Retinal pigment epithelial cell (primary cell): Measurements from ENCODE around the gene TTC33.

Experiments used
- DNase-seq: peaks from one replicate; pipeline ENCODE4 v3.0.0-alpha.2; 2010; ENCODE audit warnings: low read depth
- H3K4me3 ChIP-seq: 2 replicates; pipeline ENCODE4 v1.5.1; 2011; ENCODE audit warnings: mild to moderate bottlenecking, low read length, control low read depth, moderate library complexity
- TF ChIP-seq, protein P1 (sequence below): conservative IDR thresholded peaks from 2 replicates; pipeline ENCODE4 v1.5.1; 2011; ENCODE audit warnings: low read depth, low read length, control low read depth, inconsistent platforms

TTC33 gene

DNA sequence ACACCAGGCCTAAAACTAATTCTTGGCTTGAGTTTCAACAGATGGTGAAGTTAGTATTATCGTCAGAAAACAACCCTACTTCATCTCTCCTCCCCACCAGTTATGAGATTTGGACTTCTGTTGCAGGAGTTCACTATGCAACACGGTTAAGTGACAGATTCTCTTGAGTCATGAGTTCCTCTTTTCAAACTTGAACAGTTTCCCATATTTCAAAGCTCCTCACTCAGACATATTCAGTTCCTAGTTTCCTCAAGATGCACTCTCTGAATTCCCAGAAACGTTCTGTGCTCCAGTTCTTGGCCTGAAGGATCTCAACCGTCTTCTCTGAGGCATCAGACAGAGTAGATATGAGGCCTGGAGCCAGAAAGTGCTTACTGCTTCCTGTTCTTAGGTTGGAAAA, 83.3 kb downstream of the TTC33 start:
- TF ChIP-seq, protein P1, sequence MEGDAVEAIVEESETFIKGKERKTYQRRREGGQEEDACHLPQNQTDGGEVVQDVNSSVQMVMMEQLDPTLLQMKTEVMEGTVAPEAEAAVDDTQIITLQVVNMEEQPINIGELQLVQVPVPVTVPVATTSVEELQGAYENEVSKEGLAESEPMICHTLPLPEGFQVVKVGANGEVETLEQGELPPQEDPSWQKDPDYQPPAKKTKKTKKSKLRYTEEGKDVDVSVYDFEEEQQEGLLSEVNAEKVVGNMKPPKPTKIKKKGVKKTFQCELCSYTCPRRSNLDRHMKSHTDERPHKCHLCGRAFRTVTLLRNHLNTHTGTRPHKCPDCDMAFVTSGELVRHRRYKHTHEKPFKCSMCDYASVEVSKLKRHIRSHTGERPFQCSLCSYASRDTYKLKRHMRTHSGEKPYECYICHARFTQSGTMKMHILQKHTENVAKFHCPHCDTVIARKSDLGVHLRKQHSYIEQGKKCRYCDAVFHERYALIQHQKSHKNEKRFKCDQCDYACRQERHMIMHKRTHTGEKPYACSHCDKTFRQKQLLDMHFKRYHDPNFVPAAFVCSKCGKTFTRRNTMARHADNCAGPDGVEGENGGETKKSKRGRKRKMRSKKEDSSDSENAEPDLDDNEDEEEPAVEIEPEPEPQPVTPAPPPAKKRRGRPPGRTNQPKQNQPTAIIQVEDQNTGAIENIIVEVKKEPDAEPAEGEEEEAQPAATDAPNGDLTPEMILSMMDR, result no peak
- DNase-seq, result no peak
- H3K4me3 ChIP-seq, result no peak overlapping the region

DNA sequence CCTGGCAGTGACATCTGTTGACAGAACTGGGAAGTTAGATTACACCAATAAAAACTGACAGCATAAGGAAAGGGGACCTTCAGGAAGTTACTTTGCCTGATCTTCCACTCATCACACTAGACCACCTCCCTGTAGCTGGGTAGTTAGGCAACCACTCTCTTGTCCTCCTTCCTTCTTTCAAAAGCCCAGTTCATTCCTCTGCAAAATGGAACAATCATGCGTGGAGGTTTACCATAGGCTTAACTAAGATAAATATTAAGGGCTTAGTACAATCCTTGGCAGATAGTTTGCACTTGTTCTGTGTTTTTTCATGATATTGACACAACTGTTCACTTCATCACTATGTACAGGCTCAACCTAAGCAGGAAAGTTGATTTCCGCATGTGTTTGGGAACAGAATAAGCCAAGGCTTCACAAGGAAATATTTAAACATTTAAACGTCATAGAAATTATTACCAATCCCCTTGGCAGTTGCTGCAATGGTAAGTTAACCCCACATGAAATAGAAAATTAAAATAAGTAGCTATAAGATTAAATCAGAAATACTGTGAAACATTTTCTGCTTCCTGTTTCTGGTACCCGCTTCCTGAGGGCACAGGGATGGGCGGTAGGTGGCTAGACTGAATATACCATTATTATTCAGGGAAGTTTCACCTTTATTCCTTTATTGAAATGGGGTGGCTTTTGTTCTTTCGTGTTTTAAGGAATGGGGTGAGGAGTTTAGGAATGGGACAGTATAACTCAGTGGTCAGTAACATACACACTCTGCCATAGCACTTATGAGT, 86.0 kb downstream of the TTC33 start:
- no peak for DNase-seq
- H3K4me3 ChIP-seq, result no peak overlapping the region

DNA sequence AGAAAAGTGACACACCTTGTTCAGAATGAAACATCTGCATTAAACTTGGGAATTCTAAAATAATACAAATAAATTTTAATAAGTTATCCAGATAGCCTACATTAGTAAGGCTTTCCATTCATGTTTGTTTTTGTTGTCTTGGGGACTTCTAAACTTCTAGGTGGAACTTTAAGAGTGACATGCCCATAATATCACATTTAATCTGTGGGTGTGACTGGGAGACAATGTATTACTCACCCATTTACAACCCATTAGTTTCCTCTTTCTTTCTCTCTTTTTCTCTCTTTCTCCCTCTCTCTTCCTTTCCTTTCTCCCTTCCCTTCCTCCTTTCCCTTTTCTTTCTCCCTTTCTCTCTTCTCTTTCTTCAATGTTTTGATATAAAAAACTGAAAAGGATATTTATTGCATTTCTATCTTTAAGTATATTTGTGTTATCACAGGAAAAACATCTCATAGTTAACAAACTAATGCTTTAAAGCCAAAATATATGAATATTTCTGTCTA, 88.5 kb downstream of the TTC33 start:
- DNase-seq, result no peak
- TF ChIP-seq, protein P1, result no peak
- H3K4me3 ChIP-seq, result no peak overlapping the region

More for the DNA sequence above, 86.0 kb downstream of the TTC33 start:
- TF ChIP-seq, protein P1, result no peak

DNA sequence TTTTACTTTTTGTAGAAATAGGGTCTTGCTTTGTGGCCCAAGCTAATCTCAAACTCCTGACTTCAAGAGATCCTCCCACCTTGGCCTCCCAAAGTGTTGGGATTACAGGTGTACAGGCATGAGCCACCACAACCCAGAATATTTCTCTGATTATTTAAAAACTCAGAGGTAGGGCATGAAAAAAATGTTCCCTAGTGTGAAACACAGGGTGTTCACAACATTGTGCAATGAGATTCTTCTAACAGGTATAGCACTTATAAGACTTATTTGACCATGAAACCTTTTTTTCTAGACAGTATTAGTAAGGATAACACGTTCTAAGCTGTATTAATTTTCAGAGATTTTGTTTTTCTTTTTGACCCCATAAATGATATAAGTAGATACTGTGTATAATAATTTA, 89.1 kb downstream of the TTC33 start:
- no peak overlapping the region for H3K4me3 ChIP-seq
- DNase-seq, result no peak
- TF ChIP-seq, protein P1, result no peak

DNA sequence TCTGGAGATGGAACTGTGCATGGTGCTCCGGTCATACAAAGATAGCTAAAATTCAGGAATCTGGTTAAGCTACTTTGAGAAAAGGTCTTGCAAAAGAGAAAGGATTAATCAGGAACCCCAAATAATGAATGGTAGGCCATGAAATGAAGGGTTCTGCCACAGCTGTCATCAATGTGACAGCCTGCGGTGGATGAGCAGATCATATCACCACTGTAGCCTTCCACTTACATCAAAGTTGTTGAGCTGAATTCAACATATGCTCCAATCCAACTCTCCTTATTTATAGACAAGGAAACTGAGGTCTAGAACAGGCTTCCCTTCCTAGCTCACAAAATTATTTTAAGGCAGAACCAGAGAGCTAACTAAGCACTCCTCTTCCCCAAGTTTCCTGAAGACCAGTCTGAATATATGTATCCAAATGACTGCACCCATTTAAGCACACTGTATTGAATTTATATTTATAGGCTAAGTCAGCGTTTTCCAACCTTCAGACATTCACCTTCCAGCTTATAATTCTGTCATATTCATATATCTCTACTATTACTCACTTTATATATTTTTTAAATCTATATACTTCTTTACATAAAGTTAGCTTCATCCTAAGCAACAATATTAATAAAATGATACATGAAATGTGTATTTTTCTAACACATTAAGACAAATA, 90.0 kb downstream of the TTC33 start:
- H3K4me3 ChIP-seq, result no peak overlapping the region
- no peak for DNase-seq
- TF ChIP-seq, protein P1, result no peak

DNA sequence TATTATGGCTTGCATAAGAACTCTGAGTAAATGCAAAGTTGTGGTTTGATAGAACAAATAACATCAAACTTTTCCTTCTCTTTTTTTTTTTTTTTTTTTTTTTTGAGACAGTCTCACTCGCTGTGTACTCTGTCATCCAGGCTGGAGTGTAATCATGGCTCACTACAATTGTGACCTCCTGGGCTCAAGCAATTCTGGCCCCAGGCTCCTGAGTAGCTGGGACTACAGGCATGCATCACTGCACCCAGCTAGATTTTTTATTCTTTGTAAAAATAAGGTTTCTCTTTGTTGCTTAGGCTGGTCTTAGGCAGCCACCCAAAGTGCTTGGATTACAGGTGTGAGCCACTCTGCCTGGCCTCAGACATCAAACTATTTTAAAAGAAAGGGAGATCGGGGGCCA, 95.0 kb downstream of the TTC33 start:
- DNase-seq, result no peak
- no peak overlapping the region for H3K4me3 ChIP-seq
- TF ChIP-seq, protein P1, result no peak
